Uterus (tissue), 2 donors: ENCODE results near the gene BCR.

Source experiments
- POLR2A ChIP-seq, 2 donors: fragments of 450-650 bp; IDR thresholded peaks; one replicate each; pipeline ENCODE4 v1.6.1; 2016; ENCODE audit warnings: antibody characterized with exemption in 2 of 2, mild to moderate bottlenecking in 1 of 2, moderate library complexity in 1 of 2
- TF ChIP-seq, protein P1 (sequence below), 4 experiments: fragments of 200-600 bp in 2 of 4; fragments of 450-650 bp in 2 of 4; sonication (generic) in 2 of 4; IDR thresholded peaks; one replicate each; pipeline ENCODE4 v1.5.1; 2016 to 2019; ENCODE audit warnings: antibody characterized with exemption in 4 of 4, mild to moderate bottlenecking in 2 of 4, moderate library complexity in 1 of 4

DNA sequence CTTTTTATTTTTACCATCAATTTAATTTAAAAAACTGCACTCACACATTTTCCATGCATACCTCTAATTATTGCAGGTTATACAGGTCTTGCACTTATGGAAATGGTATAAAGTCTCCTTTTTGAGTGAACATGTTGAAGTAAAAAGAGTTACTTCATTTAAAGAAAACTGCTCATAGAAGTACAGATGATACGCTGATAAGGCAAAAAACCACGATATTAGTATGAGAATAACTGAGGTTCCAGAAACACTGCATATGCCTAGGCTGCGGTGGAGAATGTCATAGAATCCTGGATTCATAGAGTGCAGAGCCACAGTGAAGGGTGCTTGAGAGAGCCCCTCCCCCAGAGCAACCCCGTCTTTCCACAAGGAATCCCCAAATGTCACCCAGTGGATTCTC, 175.8 kb downstream of the BCR start:
- TF ChIP-seq, protein P1, sequence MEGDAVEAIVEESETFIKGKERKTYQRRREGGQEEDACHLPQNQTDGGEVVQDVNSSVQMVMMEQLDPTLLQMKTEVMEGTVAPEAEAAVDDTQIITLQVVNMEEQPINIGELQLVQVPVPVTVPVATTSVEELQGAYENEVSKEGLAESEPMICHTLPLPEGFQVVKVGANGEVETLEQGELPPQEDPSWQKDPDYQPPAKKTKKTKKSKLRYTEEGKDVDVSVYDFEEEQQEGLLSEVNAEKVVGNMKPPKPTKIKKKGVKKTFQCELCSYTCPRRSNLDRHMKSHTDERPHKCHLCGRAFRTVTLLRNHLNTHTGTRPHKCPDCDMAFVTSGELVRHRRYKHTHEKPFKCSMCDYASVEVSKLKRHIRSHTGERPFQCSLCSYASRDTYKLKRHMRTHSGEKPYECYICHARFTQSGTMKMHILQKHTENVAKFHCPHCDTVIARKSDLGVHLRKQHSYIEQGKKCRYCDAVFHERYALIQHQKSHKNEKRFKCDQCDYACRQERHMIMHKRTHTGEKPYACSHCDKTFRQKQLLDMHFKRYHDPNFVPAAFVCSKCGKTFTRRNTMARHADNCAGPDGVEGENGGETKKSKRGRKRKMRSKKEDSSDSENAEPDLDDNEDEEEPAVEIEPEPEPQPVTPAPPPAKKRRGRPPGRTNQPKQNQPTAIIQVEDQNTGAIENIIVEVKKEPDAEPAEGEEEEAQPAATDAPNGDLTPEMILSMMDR (IDR thresholded peaks at IDR 0.05) = no peak
- no peak for TF ChIP-seq POLR2A (IDR thresholded peaks at IDR 0.05)
